Activated T-helper 2 cell treated with anti-CD3 and anti-CD28 coated beads, Interferon-gamma antibody, Interleukin-2, Interleukin-4, amounts not matched to agents 10 μg/mL and 5 μg/mL and 100 μg/mL, durations not matched to agents 14 hours and 24 hours and 36 hours (primary cell): ENCODE results near the gene SLC25A44. TPM values are rescaled to one million over a fixed set of nuclear protein-coding genes. Genes with fewer than 3 reads are reported as not detected.

ENCODE experiments used
- DNase-seq: peaks from one replicate; pipeline ENCODE4 v3.0.0; 2021; ENCODE audit warnings: low spot score
- H3K27ac Mint-ChIP-seq: one replicate; pipeline ENCODE4 v1.8.0; 2021; ENCODE audit warnings: mixed read lengths
- H3K27me3 Mint-ChIP-seq: one replicate; pipeline ENCODE4 v1.8.0; 2021; ENCODE audit warnings: low read depth, mixed read lengths
- H3K36me3 Mint-ChIP-seq: one replicate; pipeline ENCODE4 v1.8.0; 2021; ENCODE audit warnings: low read depth, mixed read lengths
- H3K4me1 Mint-ChIP-seq: one replicate; pipeline ENCODE4 v1.8.0; 2021; ENCODE audit warnings: low read depth, mixed read lengths
- H3K4me3 Mint-ChIP-seq: one replicate; pipeline ENCODE4 v1.8.0; 2021; ENCODE audit warnings: low read depth, mild to moderate bottlenecking, moderate library complexity, mixed read lengths
- H3K9me3 Mint-ChIP-seq: one replicate; pipeline ENCODE4 v1.8.0; 2021; ENCODE audit warnings: mixed read lengths
- intact Hi-C: fragments of 100-400 bp; cut with micrococcal nuclease; formaldehyde crosslinking; loops from one replicate; pipeline ENCODE4 v1.15.1; 2023
- total RNA-seq: library from RNA; stranded (reverse); gene quantifications from 2 replicates; pipeline ENCODE4 v1.2.3, GENCODE V29; 2022

The SLC25A44 gene
- total RNA-seq, 1 donor from 2014 or later: 63.7 TPM

DNA sequence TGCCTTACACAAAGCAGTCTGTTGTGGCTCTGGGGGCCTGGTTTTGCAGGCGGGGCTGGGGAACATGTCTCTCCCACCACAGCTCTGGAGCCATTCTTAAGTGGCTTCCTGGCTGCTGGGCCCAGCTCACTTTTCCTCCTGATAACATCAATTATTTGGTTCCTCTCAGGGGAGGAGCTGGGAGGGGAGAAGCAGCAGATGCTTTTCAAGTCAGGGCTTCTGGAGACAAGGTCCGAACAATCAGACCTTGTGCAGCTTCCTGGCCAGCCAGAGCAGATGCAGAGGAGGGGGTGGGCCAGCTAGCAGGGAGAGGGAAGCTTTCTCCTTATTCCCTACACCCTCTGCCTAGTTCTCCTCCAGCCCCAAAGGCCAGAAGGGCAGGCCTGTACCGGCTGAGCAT lies 57.6 kb downstream of the SLC25A44 start:
- H3K27me3 Mint-ChIP-seq: no peaks in the 10 kb centered on the region
- no peaks in the 10 kb centered on the region for H3K9me3 Mint-ChIP-seq
- peaks cover 11% of the 10 kb centered on the region for H3K4me1 Mint-ChIP-seq
- no peak overlapping the region for H3K4me3 Mint-ChIP-seq
- H3K36me3 Mint-ChIP-seq: peaks cover 57% of the 10 kb centered on the region
- intact Hi-C loops: no loop called here
- H3K27ac Mint-ChIP-seq: no peak overlapping the region
- DNase-seq: no peak

DNA sequence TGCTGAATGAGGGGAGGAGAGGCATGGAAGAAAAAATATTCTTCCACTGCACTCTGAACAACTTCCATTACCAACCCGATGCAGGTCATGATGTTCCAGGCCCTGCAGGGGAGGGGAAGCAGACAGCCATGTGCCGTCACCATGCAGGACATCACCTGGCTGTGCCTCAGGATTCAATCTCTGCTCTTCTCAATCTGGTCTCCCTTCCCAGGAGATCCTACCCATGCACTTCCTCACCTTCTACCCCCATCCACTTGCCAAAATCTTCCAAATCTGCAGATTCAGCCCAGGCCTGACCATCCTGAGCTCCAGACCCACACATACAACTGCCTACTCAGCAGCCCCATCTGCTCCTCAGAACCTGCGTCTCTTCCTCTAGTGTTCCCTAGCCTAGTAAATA lies 59.7 kb downstream of the SLC25A44 start:
- H3K27ac Mint-ChIP-seq: no peak overlapping the region
- intact Hi-C loops: no loop called here

DNA sequence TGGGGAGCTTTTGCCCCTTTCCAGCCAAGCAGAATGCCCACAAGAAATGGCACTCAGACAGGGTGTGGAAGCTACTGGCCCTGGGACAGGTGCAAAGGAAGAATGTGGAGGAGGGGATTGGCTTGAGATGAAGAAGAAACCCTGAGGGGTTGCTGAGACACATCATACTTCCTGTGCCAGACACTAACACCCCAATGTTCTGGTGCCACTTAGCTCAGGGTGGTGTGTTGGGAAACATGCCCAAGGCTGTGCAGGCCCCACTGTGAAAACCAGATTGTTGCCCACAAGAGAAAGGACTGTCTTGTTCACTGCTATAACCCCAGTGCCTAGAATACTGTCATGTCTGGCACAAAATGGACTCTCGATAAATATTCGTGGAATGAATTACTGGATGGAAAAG lies 63.8 kb downstream of the SLC25A44 start:
- Mint-ChIP-seq H3K36me3 (peaks cover 69% of the 10 kb centered on the region), H3K27ac (peak overlapping the region; percentile 49), H3K4me3 (no peak overlapping the region), H3K4me1 (peaks cover 15% of the 10 kb centered on the region), H3K9me3 (no peaks in the 10 kb centered on the region), H3K27me3 (no peaks in the 10 kb centered on the region)
- intact Hi-C loops: no loop called here
- DNase-seq: no peak

More for the DNA sequence above, 59.7 kb downstream of the SLC25A44 start:
- Mint-ChIP-seq H3K4me1 (peaks cover 21% of the 10 kb centered on the region), H3K9me3 (no peaks in the 10 kb centered on the region), H3K27me3 (no peaks in the 10 kb centered on the region), H3K4me3 (no peak overlapping the region), H3K36me3 (peaks cover 74% of the 10 kb centered on the region)
- no peak for DNase-seq

DNA sequence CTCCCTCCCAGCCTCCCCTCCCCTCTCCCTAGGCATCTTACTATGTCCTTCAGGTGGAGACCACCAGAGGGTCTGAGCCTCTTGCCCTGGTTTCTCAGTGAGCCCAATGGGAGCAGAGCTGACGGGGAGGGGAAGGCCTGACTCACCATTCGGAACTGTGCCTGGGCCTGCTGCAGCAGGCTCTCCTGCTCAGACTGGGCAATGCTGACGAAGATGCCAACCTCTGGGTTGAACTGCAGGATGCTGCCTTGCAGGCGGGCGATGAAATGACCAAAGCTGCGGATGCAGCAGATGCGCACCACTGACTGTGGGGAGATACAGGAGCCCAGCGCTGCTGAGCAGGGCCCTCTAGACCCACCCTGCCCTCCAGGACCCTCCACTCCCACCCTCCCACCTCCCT lies 65.0 kb downstream of the SLC25A44 start:
- no peaks in the 10 kb centered on the region for H3K9me3 Mint-ChIP-seq
- no peaks in the 10 kb centered on the region for H3K27me3 Mint-ChIP-seq
- no peak for DNase-seq
- intact Hi-C loops: no loop called here
- peaks cover 10% of the 10 kb centered on the region for H3K4me1 Mint-ChIP-seq
- H3K4me3 Mint-ChIP-seq: no peak overlapping the region
- H3K27ac Mint-ChIP-seq: no peak overlapping the region
- H3K36me3 Mint-ChIP-seq: peaks cover 71% of the 10 kb centered on the region

DNA sequence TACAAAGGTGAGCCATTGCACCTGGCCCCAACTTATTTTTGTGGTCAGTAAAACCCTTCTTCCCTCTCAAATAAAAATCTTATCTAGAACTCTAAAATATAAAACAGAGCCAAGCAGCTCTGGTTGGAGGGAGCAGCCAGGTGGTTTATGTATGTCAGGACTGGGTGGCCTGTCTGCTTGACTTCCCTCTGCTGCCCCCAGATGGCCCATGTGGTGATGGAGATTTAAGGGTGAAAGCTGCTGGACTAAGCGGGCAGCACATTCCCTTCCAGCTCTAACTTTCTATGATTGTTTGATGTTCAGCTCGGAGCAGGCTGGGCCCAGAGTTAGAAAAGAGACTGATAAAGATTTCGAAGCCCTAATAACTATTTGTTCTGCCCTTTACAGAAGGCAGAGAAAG lies 65.9 kb downstream of the SLC25A44 start:
- no peaks in the 10 kb centered on the region for H3K27me3 Mint-ChIP-seq
- DNase-seq: no peak
- no peak overlapping the region for H3K27ac Mint-ChIP-seq
- peaks cover 10% of the 10 kb centered on the region for H3K4me1 Mint-ChIP-seq
- no peak overlapping the region for H3K4me3 Mint-ChIP-seq
- intact Hi-C loops: no loop called here
- no peaks in the 10 kb centered on the region for H3K9me3 Mint-ChIP-seq
- peaks cover 74% of the 10 kb centered on the region for H3K36me3 Mint-ChIP-seq

DNA sequence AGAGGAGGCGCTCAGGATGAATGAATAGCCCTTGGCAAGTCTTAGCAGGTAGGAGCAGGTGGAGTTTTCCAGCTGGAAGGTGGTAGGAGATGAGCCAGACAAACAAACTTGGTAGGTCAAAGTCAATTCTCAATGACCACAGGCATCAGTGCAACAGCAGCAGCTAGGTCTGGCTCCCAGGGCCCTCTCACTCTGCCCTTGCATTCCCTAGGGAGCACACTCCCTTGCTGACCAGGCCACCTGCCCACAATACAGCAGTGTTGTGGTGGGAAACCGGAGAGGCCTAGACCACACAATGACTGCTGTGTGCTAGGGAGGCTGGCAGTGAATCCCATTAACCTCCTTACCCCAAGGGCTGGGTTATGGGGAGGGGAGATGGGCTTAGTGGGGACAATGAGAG lies 67.0 kb downstream of the SLC25A44 start:
- Mint-ChIP-seq H3K27ac (peak overlapping the region; percentile 29), H3K4me3 (no peak overlapping the region), H3K36me3 (peaks cover 81% of the 10 kb centered on the region), H3K9me3 (no peaks in the 10 kb centered on the region), H3K27me3 (no peaks in the 10 kb centered on the region), H3K4me1 (peaks cover 10% of the 10 kb centered on the region)
- intact Hi-C loops: no loop called here
- no peak for DNase-seq

Other genes starting within 250 kb of the SLC25A44 start
- gene ARHGEF2, start 215.6 kb upstream of the SLC25A44 start, total RNA-seq: 211 and 216 TPM in 2 replicates
- 227 and 239 TPM in 2 replicates for gene SSR2, start 173.2 kb upstream of the SLC25A44 start, total RNA-seq
- 71.3 and 73.3 TPM in 2 replicates for gene UBQLN4, start 140.3 kb upstream of the SLC25A44 start, total RNA-seq
- gene LAMTOR2, start 139.3 kb upstream of the SLC25A44 start, total RNA-seq: 71.0 and 72.5 TPM in 2 replicates
- 0.18 and 0.21 TPM in 2 replicates for gene RAB25, start 132.9 kb upstream of the SLC25A44 start, total RNA-seq
- 1.2 and 1.6 TPM in 2 replicates for gene MEX3A, start 111.6 kb upstream of the SLC25A44 start, total RNA-seq
- 246 and 247 TPM in 2 replicates for gene LMNA, start 79.4 kb upstream of the SLC25A44 start, total RNA-seq
- 128 and 132 TPM in 2 replicates for gene SEMA4A, start 40.5 kb upstream of the SLC25A44 start, total RNA-seq
- gene PMF1, start 18.9 kb downstream of the SLC25A44 start, total RNA-seq: 115 and 117 TPM in 2 replicates
- 1.7 and 2.2 TPM in 2 replicates for gene BGLAP, start 48.1 kb downstream of the SLC25A44 start, total RNA-seq
- gene PAQR6, start 54.0 kb downstream of the SLC25A44 start, total RNA-seq: 5.8 and 7.1 TPM in 2 replicates
- gene SMG5, start 88.7 kb downstream of the SLC25A44 start, total RNA-seq: 83.2 and 89.3 TPM in 2 replicates
- 6.8 and 7.8 TPM in 2 replicates for gene TMEM79, start 90.2 kb downstream of the SLC25A44 start, total RNA-seq
- gene GLMP, start 101.6 kb downstream of the SLC25A44 start, total RNA-seq: 19.1 and 19.8 TPM in 2 replicates
- not detected in 2 replicates for gene VHLL, start 105.2 kb downstream of the SLC25A44 start, total RNA-seq
- 504 and 517 TPM in 2 replicates for gene CCT3, start 144.2 kb downstream of the SLC25A44 start, total RNA-seq
- gene TSACC, start 144.4 kb downstream of the SLC25A44 start, total RNA-seq: 0.39 TPM in 1 of 2 replicates, not detected in the other
- gene RHBG, start 175.1 kb downstream of the SLC25A44 start, total RNA-seq: not detected in 2 replicates